NOMO-1 treated with dmso at 0.1 percent for 144 hours (cell line): ENCODE measurements around the gene CUX1.
"Not testable (repeated sequence)": the region's sequence is repeated elsewhere in the genome, so short reads cannot be mapped to it uniquely, and the experiment has no call there.

Experiments used
- DNase-seq: peaks from one replicate; lab custom pipeline; 2025; ENCODE audit not compliant: unreplicated experiment; lab: John Stamatoyannopoulos, UW

CUX1 gene

DNA sequence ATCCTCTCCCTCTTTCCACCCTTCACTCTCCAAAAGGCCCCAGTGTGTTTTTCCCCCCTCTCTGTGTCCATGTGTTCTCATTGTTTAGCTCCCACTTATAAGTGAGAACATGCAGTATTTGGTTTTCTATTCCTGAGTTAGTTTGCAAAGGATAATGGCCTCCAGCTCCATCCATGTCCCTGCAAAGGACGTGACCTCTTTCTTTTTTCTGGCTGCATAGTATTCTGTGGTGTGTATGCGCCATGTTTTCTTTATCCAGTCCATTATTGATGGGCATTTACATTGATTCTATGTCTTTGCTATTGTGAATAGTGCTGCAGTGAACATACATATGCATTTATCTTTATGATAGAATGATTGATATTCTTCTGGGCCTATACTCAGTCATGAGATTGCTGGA is 31.9 kb downstream of the CUX1 start:
- DNase-seq: not testable (repeated sequence)

DNA sequence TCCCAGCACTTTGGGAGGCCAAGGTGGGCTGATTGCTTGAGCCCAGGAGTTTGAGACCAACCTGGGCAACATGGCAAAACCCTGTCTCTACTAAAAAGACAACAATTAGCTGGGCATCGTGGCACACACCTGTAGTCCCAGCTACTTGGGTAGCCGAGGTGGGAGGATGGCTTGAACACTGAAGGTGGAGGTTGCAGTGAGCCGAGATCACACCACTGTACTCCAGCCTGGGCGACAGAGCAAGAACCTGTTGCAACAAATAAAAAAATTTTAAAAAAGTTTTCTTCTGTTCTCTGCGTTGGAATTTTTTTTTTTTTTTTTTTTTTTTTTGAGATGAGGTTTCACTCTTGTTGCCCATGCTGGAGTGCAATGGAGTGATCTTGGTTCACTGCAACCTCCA is 34.9 kb downstream of the CUX1 start:
- DNase-seq: not testable (repeated sequence)

DNA sequence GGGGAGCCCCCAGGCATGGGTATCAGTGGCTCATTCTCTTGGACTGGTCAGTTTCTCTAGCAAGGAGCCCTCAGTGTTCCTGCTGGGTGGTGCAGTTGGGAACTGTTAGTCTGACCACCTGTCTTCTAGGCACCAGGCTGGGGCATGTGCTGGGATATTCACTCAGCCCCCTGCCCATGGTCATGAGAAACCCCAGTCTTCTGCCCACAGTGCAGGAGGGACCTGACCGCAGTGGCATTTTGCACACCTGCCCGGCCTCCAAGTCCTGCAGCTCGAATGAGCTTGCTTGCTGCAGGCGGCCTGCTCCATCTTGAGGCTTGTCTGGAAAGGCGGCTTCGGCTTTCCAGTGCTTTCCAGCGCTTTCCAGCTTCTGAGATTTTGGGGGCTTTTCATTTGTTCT is 36.3 kb downstream of the CUX1 start:
- DNase-seq: no peak

DNA sequence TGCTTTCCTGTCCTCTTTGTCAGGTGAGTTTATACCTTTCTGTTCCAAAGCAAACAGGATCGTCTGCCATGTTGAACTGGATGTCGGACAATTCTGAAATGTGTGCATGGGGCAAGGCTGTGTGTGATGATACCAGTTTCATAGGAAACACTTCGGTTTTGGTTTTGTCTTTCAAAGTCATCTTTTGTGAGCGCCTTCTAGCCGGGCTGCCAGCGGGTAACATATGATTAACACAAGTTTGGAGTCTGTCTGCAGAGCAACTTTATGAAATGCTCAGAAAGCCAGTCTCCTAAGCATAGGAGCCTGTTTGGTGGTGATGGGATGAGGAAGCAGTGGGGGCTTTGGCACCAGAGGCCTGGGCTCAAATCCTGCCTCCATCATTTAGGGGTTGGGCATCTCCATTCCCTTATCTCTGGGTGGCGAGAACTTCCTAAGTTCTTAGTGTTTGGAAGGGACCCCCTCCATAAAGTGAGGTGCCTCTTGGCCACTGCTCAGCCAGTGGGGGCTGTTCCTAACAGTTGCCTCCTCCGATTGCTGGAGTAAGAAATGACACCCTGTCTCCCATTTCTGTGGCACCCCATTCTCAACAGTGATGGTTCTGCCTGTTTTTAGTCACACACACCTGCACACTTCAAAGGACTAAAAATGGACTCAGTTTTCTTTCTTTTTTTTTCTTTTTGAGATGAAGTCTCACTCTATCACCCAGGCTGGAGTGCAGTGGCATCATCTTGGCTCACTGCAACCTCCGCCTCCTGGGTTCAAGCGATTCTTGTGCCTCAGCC is 36.8 kb downstream of the CUX1 start:
- no peak for DNase-seq

DNA sequence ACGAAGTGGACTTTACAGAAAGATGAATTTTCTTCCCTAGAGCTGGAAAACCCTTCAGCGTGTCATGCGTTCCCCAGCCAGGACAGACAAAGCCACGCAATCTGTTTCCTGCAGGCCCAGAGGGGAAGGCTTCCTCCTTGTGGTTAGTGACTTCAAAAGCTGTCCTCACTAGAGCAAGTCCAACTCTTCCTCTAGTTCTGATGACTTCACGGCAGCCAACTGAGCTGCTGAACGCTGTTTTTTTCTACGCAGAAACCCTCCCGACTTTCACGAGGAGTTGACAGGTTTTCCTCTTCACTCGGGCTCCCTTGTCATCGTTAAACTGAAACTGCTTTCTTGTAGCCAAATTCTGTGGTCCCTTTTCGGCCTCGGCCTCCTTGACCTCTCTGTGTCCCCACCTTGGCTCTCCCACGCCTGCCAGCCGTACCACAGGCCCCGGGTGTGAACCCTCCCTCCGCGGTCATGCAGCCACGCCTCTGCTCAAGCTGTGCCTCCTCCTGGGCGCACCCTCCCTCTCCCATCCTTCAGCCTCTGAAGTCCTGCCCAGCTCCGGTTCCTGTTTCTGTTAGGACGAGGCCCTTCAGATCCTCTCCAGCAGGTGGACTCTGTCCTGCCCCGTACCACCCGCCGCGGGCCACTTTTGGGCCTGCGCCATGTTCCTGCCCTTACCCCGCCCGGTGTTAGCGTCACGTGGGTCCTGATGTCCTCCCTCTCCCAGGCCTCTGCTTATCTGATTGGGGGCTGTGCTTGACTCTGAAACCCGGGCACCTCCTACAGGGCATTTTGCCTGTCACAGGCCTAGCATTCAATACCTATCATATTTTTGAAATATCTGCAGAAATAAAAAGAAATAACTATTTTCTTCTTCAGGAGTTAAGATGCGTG is 39.3 kb downstream of the CUX1 start:
- peak; percentile 99 for DNase-seq

DNA sequence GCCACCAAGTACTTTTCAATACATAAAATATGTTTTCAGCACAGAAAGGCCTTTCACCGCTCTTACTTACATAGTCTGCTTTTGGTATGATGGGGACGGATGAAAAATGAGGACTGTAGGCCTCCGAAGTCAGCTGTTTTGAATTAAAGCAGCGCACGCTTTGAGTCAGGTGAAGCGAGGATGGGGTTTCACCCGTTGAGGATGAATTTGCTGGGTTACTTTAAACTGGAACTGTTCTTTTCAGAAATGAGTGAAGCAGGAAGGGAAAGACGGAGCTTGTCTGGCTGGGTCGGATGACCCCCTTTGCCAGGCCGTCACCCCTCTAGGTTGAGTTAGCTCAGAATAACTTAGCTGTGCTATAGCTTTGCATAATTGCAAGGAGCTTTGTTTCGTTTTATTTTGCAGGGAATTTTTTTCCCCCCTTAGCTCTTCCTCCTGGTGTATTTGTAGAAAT is 40.0 kb downstream of the CUX1 start:
- no peak for DNase-seq

DNA sequence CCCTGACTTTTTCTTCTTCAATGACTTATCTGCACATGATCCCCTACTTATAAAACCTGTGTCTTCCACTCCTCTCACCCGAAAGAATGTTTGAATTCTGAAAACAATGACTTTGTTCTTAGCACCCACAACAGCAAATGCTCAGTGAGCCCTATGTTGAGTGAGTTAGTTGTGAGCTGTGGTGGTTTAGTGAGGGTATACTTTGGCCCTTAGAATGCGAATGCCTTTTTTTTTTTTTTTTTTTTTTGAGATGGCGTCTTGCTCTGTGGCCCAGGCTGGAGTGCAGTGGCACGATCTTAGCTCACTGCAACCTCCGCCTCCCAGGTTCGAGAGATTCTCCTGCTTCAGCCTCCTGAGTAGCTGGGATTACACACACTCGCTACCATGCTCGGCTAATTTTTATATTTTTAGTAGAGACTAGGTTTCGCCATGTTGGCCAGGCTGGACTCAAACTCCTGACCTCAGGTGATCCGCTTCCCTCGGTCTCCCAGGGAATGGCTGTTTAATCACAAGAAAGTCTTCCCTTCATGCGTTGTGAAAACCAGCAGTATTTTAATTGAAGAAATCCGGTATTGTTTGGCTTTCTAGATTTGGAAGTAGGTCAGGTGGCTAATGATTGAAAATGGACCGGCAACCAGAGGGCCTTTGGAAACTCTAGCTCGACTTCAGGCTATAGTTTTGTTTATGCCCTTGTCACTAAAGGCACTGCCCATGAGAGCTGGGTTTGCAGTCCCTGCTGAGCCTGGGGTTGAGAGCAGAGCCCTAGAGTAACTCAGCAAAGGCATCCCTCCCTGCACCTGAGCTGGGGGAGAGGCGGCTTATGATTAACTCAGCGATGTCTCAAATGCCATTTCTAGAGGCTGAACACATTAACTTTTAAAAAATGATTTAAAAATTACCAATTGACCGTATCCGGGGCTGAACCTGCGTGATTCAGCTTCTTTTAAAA is 41.3 kb downstream of the CUX1 start:
- no peak for DNase-seq

DNA sequence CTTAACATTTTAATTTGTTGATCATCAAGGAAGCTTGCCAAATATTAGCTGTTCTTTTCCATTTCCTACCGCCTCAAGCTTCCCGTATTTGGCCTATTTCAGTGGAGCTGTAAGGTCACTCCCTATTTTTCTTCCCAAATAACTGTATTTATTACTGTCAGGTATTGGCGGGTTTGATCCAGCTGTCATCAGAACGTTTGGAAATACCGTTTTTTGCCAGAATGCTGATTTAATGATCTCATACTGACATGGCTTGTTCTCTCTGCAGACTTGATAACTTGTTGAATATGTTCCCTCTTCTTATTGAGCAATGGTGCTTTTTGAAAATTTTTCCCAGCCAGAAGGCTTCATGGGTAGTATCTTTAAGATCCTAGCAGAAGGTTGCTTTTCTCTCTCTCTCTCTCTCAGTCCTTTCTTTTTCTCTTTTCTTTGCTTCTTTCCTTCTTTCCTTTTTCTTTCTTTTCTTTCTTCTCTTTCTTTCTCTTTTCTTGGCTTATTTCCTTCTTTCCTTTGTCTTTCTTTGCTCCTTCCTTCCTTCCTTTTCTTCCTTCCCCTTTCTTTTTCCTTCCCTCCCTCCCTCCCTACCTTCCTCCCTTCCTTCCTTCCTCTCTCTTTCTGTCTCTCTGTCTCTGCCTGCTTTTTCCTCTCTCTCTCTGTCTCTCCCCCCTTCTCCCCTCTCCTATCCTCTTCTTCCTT is 42.1 kb downstream of the CUX1 start:
- no peak for DNase-seq

DNA sequence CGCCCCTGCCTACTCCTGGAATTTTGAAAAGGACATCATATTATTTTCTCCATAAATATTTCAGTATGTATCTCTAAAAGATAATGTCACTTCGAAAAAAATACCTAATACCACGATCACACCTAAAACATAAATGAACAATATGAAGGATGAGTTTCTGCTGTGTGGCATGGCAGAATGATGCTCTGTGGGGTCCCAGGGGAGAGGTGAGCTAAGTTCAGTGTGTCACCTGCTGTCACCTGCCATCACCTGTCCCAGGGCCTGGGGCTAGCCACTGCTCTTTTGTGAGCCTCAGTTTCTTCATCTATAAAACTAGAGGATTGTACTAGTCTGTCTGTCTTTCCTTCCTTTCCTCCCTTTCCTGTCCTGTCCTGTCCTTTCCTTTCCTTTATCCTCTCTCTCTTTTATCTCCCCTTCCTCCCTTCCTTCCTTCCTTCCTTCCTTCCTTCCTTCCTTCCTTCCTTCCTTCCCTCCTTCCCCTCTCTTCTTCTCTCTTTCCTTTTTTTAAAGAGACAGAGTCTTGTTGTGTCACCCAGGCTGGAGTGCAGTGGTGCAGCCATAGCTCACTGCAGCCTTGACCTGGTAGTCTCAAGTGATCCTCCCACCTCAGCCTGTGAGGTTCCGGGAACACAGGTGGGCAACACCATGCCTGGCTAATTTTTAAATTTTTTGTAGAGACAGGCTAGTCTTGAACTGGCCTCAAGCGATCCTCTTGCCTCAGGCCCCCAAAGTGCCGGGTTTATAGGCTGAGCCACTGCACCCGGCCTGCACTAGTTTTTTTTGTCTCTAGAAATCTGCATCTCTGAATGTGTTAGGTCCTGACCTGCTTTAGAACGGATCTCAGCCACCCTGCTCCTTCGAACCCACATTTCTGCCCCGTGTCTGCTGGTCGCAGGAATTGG is 43.1 kb downstream of the CUX1 start:
- no peak for DNase-seq

DNA sequence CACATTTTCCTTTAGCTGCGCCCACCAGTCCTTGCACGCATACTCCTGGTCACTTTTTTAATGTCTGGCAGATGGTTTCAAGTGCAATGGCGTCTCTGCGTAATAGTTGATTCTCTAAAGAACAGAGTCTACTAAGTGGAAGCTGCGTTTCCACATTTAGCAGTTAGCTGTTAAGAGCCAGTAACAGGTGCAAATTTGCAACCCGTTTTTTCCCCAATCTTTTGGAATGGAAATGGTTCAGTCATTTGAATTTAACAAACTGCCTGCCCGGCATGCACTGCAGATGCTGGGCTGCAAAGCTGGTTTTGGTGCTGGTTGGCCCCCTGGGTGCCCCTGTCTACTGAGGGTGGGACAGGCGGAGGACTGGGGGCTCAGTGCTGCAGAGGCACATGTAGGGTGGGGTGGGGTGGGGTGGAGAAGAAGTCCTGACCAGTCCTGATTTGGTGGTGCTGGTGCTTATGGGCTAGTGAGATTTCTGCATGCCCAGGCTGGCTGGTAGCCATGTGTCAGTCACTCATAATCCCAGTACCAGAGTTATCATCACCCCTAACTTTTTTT is 43.9 kb downstream of the CUX1 start:
- no peak for DNase-seq

DNA sequence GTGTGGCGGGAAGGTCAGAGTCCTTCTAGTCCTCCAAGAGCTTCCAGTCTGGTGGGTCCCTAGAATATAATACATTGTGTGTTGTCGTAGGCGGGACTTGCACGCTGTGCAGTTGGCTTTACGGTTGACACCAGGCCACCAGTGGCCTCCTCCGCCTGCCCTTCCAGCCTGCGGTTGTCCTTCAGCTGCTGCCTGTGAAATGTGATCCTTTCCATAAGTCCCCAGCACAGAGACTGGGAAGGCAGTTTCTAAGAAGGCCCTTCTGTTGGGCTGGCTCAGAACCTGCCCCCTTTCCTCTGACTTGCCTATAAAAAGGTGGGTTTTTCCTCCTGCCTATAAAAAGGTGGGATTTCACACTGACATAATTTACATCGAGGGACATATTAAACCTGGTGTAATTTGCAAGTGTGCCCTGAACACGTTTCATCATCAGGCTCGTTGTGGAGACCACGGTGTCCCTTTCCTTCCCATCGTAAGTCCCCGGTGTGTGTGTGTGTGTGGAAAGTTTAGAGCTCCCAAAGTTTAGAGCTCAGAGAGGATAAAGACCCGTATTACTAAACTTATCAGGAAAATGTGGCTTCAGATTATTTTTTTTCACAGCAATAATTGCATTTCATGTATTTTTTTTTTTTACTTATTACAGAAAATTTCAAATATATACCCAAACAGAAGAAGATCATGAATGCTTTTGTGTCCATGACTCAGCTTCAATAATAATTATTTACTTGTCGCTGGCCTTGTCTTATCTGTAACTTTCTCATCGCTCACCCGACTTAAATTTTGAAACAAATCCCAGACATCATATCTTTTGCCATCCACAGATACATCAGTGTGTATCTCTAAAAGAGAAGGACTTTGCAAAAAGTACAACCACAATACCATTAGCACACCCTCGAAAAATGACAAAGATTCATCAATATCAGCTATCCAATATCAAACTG is 45.1 kb downstream of the CUX1 start:
- no peak for DNase-seq

DNA sequence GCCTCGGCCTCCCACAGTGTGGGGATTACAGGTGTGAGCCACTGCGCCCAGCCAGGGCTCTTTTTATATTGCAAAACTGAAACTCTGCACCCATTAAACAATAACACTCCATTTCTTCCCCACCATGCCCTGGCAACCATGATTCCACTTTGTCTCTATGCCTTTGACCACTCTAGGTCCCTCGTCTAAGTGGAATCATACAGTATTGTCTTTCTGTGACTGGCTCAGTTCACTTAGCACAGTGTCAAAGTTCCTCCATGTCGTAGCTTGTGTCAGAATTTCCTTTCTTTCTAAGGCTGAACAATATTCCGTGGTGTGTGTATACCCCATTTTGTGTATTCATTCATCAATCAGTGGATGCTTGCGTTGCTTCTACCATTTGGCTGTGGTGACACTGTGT is 46.2 kb downstream of the CUX1 start:
- no peak for DNase-seq

DNA sequence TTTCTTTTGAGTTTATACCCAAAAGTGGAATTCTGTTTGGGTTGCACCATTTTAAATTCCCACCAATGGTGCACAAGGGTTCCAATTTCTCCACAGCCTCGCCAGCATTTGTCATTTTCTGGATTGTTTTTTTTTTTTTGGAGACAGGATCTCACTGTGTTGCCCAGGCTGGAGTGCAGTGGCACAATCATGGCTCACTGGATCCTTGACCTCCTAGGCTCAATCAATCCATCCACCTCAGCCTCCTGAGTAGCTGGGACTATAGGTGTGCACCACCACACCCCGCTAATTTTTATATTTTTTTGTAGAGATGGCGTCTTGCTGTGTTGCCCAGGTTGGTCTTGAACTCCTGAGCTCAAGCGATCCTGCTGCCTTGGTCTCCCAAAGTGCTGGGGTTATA is 46.6 kb downstream of the CUX1 start:
- DNase-seq: no peak

DNA sequence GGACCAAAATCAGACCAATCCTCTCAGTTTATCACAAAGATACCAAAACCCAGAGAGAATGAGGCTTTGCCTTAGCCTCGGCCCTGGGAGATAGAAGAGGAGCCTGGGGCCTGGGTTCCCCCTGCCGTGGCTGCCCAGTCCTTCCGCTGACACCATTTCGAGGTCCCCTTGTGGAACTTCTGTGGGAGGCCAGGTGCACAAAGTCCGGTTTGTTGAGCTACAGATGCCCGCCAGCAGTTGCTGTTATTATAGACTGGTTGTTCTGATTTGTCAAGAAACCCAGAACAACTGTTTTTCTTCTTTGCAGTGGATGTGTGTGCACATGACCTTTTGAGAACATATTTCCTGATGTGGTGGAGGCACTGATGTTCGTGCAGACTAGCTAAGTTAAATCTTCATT is 47.6 kb downstream of the CUX1 start:
- DNase-seq: no peak

DNA sequence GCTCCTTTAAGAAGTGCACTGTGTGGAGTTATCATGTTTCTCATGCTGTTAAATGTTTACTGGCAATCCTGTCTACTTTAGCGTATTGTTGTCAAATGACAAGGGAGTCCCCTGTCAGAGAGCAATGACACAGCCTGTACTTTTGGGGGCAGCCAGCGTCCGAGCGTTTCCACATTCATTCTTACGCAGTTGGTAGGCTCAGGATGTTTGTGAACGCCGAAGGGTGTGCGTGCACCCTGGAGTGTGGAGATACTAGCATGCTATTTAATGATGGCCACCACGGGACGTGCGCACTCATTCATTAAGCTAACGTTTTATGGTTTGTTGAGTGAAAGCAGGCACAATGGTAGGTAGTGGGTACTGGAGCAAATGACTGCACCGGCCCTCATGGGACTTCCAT is 48.0 kb downstream of the CUX1 start:
- no peak for DNase-seq

DNA sequence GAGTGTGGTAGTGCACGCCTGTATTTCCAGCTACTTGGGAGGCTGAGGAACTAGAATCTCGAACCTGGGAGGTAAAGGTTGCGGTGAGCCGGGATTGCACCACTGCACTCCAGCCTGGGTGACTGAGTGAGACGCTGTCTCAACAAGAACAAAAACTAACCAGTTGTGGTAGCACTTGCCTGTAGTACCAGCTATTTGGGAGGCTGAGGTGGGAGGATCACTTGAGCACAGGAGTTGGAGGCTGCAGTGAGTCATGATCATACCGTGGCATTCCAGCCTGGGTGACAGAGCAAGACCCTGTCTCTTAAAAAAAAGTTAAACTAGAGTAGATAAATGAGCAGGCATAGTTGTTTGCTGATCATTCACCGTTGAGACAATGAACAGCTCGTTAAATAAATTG is 48.9 kb downstream of the CUX1 start:
- DNase-seq: no peak

DNA sequence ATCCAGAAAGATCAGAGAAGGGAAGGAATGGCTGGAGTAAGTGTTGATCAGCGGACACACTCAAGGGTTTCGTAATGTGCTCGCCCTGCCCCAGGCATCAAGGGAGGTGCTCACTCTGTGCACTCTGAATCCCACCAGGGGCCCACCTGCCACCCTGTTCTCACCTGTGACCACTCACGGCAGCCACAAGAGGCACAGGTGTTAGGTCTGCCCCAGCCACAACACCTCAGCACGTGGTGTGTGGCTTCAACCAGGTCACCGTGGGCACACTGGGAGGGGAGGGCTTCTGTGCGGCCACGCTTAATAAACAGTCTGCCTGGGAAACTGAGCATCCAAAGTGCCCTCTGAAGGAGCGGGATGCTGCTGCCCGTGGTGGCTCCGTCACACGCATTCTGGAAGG is 49.8 kb downstream of the CUX1 start:
- DNase-seq: no peak

DNA sequence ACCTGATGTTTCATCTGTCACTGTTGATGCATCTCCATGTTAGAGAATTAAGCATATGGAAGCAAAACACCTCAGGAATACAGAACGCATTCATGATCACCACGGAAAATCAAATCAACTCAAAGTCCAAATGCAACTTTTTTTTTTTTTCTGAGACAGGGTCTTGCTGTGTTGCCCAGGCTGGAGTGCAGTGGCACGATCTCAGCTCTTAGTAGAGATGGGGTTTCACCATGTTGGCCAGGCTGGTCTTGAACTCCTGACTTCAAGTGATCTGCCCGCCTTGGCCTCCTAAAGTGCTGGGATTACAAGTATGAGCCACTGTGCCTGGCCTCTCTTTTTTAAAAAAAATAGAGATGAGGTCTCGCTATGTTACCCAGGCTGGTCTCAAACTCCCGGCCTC is 50.3 kb downstream of the CUX1 start:
- DNase-seq: not testable (repeated sequence)
